Activated effector memory CD4-positive, alpha-beta T cell treated with anti-CD3 and anti-CD28 coated beads, Interleukin-2, amount 50 U/mL, for 16 hours (primary cell): ENCODE results near the gene XBP1.

ENCODE experiments used
- DNase-seq: peaks from one replicate; pipeline ENCODE4 v3.0.0-alpha.2; 2020

The XBP1 gene

DNA sequence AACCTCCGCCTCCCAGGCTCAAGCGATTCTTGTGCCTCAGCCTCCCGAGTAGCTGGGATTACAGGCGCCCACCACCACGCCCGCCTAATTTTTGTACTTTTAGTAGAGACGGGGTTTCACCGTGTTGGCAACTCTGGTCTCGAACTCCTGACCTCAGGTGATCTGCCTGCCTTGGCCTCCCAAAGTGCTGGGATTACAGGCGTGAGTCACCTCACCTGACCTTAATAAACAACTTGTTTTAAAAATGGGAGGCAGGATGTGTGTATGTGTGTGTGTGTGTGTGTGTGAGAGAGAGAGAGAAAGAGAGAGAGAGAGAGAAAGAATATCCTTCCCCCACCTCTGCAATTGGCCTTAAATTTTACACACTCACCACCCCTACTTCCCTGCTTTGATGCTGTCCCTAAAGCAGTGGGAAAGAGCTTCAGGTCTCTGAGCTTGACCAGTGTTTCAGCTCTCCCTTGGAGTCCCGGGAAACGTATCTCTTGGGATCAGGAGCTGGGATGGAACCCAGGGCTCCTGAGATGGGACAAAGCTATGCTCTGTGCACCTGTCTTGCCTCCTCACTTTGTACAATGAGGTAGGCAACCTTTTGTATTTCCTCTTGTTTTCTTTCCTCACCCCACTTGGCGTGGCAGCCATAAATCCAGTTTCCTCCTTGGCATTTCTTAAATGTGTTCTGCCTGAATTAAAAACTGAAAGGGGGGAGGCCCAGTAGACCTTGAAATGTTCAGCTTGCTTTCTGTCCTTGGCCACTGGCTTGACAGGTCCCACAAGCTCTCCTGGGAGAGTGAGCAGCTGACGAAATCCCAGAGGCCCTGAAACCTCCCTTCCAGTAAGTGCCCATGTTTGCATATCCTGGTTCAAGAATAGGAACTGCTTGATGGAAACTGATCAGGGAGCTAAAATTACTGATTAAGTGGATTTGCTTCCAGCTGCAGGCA lies 17.8 kb upstream of the XBP1 start:
- peak; percentile 17 for DNase-seq

DNA sequence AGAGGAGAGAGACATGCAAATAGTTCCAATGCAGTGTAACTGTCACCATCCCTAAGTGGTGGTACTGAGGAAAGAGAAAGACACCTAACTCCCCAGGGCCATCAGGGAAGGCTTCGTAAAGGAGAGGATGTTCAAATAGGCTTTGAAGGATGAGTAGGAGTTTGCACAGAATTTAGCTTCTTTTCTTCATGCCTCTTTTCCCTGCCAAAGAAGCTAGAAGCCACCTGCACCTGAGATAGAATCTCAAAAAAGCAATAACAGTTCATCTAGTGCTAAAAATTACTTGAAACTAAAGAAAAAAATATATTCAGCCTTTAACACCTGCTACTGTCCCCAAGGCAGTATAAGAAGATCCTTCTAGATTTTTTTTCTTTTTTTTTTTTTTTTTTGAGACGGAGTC lies 16.7 kb upstream of the XBP1 start:
- no peak for DNase-seq

DNA sequence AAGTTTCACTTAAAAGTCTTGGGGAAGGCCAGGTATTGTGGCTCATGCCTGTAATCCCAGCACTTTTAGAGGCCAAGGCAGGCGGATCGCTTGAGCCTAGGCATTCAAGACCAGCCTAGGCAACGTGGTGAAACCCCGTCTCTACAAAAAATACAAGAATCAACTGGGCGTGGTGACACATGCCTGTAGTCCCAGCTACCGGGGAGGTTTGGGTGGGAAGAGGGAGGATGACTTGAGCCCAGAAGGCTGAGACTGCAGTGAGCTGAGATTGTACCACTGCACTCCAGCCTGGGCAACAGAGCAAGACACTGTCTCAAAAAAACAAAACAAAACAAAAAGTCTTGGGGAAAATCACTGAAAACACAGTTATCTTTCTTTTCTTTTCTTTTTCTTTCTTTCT lies 15.4 kb upstream of the XBP1 start:
- DNase-seq: peak; percentile 25

DNA sequence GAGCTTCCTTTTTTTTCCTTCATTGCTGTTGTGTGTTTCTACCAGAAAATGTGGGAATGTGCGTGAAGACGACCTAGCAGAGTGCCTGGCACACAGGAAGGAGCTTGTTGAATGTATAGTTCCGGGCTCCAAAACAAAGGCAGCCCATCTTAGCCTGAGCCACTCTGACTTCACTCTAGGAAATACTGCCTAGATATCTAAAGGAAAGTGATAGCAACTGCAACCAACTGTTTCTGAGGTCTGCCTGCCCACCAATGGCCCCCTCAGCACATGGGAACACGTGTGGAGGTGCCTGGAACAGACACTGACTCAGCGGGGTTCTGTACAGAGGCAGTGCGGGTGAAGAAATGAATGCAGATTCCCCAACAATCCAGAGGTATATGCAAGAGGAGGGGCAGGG lies 14.7 kb upstream of the XBP1 start:
- peak; percentile 46 for DNase-seq

DNA sequence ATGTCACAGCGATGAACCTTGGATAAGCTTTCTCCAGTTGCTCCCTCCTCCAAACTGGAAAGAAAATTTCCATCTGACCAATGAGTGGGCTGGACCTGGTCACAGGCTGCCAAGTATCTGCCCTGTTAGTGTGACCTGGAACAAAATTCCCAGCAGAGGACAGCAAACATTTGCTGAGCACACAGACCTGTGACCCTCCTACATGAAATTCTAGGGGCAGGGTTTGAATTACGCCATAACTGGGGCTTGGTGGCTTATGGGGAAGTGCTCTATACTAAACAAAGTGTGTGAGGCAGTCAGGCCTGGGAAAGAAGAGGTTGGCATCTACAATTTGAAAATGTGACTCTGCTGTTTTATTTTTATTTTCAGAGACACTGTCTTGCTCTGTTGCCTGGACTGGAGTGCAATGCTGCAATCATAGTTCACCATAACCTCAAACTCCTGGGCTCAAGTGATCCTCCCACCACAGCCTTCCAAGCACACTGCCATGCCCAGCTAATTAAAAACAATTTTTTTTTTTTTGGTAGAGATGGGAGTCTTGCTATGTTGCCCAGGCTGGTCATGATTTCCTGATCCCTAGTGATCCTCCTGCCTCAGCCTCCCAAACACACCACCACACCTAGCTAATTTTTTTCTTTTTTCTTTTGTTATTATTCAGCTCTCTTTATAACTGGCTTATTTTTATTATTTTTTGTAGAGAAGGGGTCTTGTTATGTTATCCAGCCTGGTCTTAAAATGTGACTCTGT lies 13.6 kb upstream of the XBP1 start:
- DNase-seq: peak; percentile 39

DNA sequence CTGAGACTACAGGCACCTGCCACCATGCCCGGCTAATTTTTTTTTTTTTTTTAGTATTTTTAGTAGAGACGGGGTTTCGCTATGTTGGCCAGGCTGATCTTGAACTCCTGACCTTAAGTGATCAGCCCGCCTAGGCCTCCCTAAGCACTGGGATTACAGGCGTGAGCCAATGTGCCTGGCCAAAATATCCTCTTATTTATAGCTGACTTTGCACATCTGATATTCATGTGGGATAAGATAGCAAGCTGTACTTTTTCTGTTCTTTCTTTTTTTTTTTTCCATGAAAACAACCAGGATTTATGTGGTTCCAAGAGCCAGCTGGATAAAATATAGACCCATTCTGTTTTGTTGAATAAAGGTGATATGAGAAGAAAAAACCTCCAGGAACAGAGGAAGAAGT lies 12.1 kb upstream of the XBP1 start:
- DNase-seq: no peak

DNA sequence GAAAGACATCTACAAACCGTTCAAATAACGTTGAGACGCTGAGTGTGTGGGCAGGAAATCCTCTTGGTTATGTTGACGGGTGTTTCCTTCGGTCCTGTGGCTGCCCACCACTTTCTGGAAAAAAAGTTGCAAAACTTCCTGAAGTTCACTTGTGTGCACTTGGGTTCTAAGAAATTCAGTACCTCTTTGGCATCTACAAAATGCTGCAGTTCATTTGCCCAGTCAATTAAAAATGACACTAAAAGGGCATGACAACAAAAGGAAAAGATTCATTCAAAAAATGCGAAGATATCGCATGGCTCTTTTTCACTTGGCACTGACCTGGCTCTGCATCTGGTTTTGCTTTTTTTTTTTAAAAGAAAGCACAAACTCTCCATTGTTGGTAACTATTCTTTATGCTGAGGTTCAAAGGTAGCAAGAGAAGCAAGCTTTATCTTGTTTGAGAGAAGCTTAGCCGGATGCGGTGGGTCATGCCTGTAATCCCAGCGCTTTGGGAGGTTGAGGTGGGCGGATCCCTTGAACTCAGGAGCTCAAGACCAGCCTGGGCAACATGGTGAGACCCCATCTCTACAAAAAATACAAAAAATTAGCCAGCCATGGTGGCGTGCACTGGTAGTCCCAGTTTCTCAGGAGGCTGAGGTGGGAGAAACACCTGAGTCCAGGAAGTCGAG lies 10.6 kb upstream of the XBP1 start:
- peak; percentile 71 for DNase-seq

DNA sequence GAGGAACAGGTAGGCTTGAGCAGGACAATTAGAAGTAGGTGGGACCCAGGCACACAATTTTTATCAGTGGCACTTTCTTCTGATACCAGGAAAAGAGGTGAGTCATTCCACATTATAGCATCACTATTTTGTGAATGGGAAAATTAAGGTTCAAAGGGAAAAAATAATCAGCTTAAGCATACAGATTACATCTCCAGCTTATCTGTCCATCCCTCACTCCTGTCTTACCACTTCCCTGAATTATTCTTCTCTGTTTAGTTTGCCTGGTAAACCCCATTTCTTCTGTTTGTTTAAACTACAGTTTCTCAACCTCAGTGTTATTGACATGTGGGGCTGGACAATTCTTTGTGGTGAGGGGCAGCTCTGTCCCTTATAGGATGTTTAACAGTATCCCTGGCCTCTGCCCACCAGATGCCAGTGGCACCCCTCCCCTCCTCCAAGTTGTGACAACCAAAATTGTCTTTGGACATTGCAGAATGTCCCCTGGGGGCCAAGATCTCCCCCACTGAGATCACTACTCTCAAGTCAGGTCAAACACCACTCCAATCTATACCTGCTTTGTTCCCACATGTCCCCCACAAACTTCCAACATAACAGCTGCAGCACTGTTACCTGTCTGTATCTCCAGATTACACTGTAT lies 8.5 kb upstream of the XBP1 start:
- DNase-seq: no peak

DNA sequence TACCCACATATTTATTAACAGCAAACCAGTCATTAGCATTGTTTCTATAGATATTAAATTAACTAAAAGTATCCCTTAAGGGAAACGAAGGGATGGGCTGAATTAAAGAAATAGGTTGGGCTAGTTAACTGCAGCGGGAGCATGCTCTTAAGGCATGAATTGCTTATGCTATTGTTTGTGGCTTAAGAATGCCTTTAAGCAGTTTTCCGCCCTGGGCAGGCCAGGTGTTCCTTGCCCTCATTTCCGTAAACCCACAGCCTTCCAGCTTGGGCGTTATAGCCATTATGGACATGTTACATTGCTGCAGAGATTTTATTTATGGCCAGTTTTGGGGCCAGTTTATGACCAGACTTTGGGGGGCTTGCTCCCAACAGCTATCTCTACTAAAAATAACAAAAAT lies 5.1 kb upstream of the XBP1 start:
- DNase-seq: peak; percentile 31

DNA sequence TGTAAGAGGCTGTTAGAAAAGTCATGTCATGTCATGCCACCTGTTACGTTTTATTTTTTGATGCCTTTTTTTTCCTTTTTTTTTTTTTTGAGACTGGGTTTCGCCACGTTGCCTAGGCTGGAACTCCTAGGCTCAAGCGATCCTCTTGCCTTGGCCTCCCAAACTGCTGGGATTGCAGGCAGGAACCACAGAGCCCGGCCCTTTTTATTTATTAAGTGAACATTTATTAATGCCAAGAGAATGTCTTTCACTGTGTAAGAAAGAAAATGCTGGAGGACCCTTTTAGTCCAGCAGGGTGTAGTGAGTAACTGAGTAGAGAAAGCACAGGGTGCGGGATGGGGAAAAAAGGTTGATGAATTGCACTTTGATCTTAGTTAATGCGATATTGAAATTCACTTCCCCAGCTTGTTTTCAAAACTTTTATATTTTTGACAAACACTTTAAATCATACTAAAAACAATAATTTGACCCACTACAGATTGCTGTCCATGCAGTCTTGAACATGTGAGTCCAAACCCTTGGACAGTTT lies 2.3 kb upstream of the XBP1 start:
- no peak for DNase-seq

DNA sequence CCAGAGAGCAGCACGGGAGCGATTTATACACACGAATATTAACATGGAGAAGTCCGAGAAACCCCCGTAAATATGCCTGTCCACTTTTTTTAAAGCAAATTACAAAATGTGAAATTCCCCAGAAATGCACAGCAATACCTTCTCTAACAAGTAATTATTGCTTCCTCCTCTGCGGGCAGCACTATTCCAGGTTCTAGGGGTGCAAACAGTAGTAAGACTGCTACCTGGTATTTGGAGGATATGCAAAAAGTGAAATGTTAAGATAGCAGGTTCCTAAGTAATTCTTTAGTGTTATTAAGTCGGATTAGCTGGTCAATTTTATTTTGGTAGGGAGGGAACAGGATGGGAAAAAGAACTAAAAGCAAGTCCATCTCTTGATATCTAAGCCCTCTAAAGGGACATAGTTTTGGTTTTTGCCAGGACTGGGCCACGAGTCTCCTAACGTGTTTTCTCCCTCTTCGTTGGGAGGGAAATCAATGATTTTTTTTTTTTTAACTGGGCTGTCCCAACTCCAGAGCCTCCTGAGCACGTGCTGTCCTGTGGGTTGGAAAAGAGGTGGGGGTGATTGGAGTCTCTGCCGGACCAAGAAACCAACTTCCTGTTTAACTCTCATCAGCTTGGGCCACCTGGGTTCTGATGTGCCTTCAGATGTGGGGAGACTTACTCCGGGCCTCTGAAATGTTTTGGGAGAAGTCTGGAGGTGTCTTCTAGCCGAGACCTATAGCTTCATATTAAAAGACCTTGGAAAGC lies 1.7 kb upstream of the XBP1 start:
- DNase-seq: no peak

DNA sequence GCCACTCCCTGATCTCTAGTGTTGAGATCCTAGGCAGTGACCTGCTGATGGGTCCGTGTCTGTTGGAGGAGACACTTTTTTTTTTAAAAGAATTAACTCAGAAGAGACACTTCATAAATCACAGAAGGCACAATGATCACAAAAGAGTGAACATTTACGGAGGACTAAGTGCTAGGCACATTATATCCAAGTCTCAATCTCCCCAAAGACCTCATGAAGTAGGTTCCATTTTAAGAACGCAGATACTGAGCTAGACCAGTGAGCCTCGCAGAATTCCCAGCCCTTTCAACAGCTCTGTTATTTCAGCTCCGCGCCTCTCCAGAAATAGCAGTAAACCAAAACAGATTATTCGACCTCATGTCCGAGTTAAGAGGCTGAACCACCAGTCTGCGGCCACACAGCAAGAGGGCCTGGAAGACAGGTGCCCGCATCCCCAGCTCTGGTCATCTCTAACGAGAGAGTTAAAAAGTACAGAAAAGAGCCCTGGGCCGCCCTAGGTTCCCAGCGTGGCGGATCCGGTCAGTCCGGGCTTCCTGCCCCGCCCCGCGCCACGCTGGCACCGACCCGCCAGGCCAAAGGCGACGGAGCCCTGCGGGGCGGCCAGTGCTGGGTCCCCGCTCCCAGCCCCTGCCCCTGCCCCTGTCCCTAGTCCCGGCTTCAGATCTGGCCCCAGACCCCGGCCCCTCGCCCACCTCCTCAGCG lies 612 bp downstream of the XBP1 start:
- peak; percentile 77 for DNase-seq

DNA sequence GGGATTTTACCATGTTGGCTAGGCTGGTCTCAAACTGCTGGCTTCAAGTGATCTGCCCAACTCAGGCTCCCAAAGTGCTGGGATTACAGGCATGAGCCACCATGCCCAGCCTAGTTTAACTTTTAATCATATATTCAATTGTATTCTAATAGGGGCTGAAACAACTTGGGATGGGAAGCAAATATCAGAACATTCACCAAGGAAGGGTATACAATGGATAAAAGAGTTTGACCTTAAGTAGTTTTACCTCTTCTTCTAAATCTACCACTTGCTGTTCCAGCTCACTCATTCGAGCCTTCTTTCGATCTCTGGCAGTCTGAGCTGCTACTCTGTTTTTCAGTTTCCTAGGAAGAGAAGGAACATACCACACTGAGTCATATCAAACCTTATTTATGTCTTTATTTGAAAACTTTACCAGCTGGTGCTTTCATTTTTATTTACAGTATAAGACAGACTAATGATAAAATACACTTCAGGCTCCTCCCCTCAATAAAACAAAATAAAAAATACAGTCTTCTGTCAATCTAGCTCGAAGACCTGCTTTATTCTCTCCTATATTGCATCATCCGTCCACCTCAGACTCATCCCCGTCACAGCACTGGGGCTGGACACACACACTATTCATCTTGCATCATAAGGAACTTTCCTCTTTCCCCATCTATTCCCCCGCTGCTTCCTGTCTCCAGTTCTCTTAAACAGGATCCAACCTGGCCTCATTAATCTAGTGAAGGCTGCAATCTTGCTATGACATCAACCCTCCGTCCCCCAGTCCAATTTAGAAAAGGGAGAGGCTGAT lies 1.4 kb downstream of the XBP1 start:
- DNase-seq: peak; percentile 68

DNA sequence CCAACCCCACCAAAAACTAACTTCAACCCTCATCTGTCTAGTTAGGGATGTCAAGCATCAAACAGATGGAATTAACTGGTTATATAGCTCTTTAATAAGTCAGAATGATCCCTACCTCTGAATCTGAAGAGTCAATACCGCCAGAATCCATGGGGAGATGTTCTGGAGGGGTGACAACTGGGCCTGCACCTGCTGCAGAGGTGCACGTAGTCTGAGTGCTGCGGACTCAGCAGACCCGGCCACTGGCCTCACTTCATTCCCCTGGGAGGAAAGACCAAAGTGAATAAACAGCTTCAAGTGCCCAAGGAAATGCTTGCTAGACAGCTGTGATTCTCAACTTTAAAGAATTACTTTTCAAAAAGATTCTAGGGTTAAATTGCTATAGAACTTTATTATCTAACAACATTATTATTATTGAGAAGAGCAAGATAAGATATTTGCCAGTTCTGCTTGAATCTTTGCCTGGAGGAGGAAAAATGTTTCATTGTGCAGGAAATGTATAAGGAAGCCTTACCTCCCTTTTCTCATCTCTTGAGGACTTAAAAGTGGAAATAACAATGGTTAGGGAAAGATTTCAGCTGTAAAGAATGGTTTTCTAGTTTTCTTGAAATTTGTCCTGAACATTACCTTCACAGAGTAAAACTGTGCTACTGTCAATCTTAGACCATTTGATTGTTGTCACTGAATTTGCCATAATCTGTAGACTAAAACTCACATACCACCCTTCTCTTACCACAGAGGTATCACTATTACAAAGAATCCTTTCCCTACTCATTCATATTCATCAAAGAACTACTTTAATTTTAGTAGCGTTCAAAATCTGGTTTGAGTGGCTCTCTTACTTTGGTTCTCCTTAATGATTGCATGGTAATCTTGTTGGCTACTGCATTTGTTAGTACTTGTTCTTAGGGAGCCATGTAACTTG lies 4.2 kb downstream of the XBP1 start:
- no peak for DNase-seq

DNA sequence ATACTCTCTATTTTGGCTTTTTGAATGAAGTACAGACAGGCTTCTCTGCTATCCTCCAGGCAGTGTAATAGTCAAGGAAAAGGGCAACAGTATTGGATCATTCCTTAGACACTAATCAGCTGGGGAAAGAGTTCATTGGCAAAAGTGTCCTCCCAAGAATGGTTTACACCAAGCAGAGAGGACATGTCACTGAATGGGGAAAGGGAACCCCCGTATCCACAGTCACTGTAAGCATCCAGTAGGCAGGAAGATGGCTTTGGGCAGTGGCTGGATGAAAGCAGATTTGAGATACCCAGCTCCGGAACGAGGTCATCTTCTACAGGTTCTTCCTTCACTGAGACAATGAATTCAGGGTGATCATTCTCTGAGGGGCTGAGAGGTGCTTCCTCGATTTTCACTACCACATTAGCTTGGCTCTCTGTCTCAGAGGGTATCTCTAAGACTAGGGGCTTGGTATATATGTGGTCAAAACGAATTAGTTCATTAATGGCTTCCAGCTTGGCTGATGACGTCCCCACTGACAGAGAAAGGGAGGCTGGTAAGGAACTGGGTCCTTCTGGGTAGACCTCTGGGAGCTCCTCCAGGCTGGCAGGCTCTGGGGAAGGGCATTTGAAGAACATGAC lies 5.2 kb downstream of the XBP1 start:
- DNase-seq: no peak

DNA sequence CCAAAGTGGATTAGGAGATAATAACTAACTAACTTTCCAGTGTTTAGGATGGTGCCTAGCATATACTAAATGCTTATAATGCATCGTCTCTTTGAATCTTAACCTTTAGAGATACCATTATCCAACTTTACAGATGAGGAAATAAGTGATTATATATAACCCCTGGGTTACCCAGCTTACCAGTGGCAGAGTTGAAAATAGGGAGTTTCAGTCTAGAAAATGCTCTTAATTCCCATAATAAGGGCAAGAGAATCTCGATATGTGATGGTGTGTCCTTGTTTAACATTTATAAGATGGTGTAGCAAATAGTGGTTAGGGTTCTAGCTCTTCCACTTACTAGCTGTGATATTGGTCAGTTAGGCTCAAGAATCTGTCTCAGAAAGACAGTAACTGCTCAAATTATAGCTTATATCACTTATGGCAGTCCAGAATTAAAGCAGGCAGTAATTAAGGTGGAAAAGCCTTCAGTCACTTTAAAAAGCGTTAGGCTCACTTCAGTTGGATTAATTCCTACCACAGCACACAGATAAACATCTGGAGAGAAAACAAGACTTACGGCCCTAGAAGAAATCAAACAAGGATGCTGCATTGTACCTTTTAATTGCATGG lies 6.3 kb downstream of the XBP1 start:
- DNase-seq: no peak

DNA sequence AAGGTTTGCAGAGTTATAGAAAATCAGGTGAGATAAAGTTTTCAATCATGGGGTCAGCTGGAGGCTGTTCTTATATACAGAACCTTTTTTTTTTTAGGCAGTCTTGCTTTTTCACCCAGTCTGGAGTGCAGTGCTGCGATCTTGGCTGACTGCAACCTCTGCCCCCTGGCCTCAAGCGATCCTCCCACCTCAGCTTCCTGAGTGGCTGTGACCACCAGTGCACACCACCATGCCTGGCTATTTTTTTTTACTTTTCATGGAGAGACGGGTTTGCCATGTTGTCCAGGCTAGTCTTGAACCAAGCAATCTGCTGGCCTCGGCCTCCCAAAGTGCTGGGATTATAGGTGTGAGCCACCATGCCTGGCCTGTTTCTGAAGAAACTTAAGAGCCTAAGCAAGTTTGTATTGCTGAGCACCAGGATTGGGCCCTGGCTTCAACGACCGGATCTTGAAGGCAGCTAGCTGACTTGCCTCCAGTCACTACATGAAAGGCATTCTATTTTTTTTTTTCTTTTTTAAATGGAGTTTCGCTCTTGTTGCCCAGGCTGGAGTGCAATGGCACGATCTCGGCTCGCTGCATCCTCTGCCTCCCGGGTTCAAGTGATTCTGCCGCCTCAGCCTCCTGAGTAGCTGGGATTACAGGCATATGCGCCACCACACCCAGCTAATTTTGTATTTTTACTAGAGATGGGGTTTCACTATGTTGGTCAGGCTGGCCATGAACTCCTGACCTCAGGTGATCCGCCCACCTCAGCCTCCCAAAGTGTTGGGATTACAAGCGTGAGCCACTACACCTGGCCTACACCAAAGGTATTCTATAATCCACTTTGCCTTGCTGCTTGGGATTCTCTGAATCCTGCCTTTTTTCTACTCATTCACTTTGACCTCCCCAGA lies 7.6 kb downstream of the XBP1 start:
- no peak for DNase-seq
